Stomach (tissue), 4 donors: ENCODE results near the gene RRAGD.

Source experiments
- CTCF ChIP-seq, 7 experiments: fragments of 450-650 bp in 4 of 7; fragments of 200-600 bp in 3 of 7; sonication (generic) in 3 of 7; IDR thresholded peaks; one replicate each; pipeline ENCODE4 v1.5.1; 2016 to 2019; ENCODE audit warnings: antibody characterized with exemption in 7 of 7, control low read depth in 2 of 7, mild to moderate bottlenecking in 1 of 7
- EP300 ChIP-seq: sonication (generic); formaldehyde crosslinking; IDR thresholded peaks from one replicate; pipeline ENCODE4 v1.6.1; 2017; ENCODE audit warnings: antibody characterized with exemption
- POLR2A ChIP-seq, 4 donors: fragments of 450-650 bp; IDR thresholded peaks; one replicate each; pipeline ENCODE4 v1.6.1; 2016; ENCODE audit warnings: antibody characterized with exemption in 4 of 4, control low read depth in 2 of 4, mild to moderate bottlenecking in 1 of 4, moderate library complexity in 1 of 4

- no peak for TF ChIP-seq CTCF (IDR thresholded peaks at IDR 0.05)
- TF ChIP-seq EP300: no peak
- no peak for TF ChIP-seq POLR2A (IDR thresholded peaks at IDR 0.05)
Observed at GRCh38 chr6:89398762-89399525, 13.1 kb downstream of the RRAGD start.
